ENCODE results near the gene KCNJ4.

Gene KCNJ4

DNA sequence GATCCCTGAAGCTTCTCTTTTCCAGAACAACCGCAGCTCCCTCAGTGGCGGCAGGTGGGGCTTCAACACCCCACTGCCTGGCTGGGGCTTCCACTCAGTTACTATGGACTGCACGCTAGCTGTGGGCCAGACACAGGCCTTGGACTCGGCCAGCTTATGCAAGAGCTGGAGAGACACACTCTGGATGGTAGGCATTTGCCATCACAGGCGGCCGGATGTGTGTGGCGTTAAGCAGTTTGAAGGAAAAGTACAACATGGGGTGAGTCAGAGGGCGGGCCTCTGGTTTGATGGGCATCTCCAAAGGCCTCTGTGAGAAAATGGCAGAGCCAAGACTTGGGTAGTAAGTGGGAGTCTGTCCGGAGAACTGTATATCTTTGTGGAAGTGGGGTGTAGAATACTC is 17.6 kb downstream of the KCNJ4 start:
- no peak for DNase-seq (ENCODE audit: low spot score)
- no peak for TF ChIP-seq CTCF (IDR thresholded peaks at IDR 0.05)
- Histone ChIP-seq H3K27ac (no peak overlapping the region), H3K4me3 (no peak overlapping the region)

GRCh38 chr22:38436629-38437395 is 18.2 kb downstream of the KCNJ4 start:
- no peak for TF ChIP-seq CTCF (IDR thresholded peaks at IDR 0.05)
- no peak overlapping the region for H3K27ac ChIP-seq
- H3K4me3 ChIP-seq, result no peak overlapping the region
- DNase-seq (ENCODE audit: low spot score), result no peak

DNA sequence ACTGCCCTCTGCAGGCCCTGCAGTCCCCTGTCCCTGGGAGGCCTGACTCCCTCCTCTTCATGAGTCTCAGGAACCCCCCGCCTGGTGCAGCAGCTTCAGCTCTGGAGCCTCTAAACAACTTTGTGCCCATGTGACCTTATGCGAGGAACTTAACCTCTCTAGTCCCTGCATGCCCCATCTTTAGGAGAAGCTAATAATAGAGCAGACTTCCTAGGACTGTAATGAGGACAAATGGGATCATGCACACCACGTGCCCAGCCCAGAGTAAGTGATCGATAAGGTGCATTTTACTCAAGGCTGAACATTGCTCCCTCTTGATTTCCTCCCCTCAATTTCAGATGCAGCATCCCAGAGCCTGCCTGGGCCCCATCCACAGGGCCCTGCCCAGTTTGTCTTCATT is 19.0 kb downstream of the KCNJ4 start:
- TF ChIP-seq CTCF (IDR thresholded peaks at IDR 0.05), result no peak
- no peak for DNase-seq (ENCODE audit: low spot score)

GRCh38 chr22:38435010-38435409 is 20.0 kb downstream of the KCNJ4 start:
- H3K4me3 ChIP-seq, result no peak overlapping the region
- no peak for TF ChIP-seq CTCF (IDR thresholded peaks at IDR 0.05)
- H3K27ac ChIP-seq, result no peak overlapping the region
- DNase-seq (ENCODE audit: low spot score), result no peak

More for the DNA sequence above, 19.0 kb downstream of the KCNJ4 start:
- Histone ChIP-seq H3K27ac (no peak overlapping the region), H3K4me3 (no peak overlapping the region)

DNA sequence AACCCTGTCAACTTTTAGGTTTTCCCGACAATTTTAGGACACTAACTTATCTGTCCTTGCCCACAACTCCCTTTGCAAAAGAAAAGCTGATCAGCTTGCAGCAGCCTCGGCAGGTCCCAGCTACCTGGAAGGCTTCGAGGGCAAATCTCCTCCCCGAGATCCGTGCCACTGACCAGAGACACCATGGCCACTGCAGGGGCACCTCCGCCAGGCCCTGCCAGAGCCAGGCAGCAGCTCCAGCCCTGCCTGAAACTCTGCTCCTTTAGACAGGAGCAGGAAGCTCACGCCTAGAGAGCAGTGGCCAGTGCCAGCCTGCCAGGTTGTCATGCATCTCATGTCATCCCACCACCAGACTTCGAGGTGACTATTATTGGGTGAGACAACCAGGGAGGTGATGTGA is 21.1 kb downstream of the KCNJ4 start:
- Histone ChIP-seq H3K4me3 (no peak overlapping the region), H3K27ac (no peak overlapping the region)
- no peak for DNase-seq (ENCODE audit: low spot score)
- no peak for TF ChIP-seq CTCF (IDR thresholded peaks at IDR 0.05)

DNA sequence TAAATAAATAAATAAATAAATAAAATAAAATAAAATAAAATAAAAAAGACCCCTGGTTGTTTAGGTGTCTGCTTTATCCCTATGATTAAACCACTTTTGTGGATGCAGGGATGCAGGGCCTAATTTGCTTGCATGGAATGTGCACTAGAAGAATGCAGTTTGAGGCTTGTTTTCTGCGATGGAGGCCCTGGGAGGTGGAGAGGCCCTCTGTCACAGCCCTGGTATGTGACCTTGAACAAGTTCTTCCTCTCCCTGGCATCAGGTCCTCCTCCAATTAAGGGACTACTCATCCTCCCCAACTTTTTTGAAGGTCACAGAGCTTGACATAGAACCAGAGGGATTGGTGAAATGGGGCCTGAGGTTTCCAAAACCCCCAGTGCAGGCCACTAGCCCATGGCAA is 22.7 kb downstream of the KCNJ4 start:
- no peak for DNase-seq (ENCODE audit: low spot score)
- TF ChIP-seq CTCF (IDR thresholded peaks at IDR 0.05), result no peak
- Histone ChIP-seq H3K27ac (no peak overlapping the region), H3K4me3 (no peak overlapping the region)

DNA sequence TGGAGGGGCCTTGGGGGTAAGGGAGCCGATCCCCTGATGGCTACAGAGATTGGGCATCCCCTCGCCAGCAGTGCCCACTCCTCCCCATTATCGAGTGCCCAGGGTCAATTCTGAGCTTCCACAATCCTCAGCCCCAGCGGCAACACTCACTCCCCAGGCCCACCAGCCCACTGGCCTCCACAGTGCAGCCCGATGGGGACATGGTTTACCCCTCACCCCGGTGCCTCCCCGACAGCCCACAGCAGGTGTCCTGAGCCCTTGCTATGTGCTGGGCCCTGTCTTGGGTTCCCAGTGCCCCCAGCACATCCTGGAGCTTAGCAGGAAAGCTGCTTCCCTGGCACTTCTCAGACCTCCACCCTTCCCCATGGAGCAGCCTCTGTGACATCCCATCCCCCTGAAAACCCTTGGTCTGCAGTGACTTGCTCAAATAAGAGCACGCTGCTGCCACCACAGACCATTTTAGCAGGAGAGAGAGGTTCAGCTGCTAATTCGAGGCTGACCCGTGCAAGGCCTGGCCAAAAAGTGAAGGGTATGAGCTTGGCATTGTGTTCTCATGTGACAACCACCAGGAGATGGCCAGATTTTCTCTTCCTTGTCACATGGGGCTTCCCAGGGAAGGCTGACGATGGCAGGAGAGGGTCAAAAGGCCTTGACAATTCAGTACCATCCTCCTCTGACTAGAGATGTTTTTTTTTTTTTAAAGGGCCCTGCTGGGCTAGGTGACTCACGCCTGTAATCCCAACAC is 23.6 kb downstream of the KCNJ4 start:
- DNase-seq (ENCODE audit: low spot score), result no peak
- no peak overlapping the region for H3K27ac ChIP-seq
- no peak overlapping the region for H3K4me3 ChIP-seq
- no peak for TF ChIP-seq CTCF (IDR thresholded peaks at IDR 0.05)
